Suppressor macrophage (primary cell): ENCODE data around the gene CDH4.

ENCODE experiments used
- DNase-seq, 4 experiments: peaks; one replicate each; pipeline ENCODE4 v3.0.0-alpha.2; 2020 to 2022

Gene CDH4

DNA sequence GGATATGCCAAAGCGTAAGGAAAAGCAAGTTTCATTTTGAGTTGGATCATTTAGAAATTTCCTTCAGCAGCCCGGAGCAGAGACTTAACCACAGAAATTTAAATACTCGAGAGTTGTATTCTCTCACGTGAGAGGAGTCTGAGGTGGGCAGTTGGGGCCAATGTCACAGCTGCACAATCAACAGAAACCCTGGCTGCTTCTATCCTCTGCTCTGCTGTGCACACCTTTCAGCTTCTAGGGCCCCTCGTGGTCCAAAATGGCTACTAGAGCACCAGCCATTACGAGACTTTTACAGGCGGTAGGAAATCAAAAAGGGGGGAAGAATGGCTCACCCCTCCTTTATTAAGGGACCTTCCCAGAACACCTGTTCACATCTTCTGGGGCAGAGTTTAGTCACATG is 659.8 kb downstream of the CDH4 start:
- DNase-seq = no peak

- no peak for DNase-seq
Observed at GRCh38 chr20:61912665-61913422, 660.8 kb downstream of the CDH4 start.

- no peak for DNase-seq
Observed at GRCh38 chr20:61913423-61914225, 661.6 kb downstream of the CDH4 start.

GRCh38 chr20:61915101-61915500 is 663.0 kb downstream of the CDH4 start:
- no peak for DNase-seq

DNA sequence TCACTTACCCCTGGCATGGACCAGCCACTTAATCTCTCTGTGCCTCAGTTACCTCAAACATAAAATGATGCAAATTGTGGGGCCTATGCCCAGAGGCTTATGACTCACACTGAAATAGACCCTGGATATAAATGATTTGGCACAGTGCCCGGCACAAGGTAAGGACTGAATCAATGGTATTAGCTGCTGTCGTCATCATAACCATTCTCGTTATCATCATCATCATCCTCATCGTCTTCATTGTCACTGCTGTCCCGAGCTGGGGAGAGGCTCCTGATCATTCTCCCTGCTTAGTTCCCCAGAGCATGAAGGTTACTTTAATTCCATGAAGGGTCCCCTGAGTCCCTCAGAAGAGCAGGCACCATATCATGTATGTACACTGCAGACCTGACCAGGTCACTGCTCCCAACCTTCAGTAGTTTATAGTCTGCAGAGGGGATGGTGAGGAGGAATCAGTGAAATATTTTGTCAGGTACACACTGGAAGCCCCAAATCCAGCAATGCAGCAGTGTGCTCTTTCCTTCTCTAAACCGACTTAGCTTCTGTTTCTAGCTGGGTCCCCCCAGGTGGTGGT is 664.3 kb downstream of the CDH4 start:
- DNase-seq = no peak

DNA sequence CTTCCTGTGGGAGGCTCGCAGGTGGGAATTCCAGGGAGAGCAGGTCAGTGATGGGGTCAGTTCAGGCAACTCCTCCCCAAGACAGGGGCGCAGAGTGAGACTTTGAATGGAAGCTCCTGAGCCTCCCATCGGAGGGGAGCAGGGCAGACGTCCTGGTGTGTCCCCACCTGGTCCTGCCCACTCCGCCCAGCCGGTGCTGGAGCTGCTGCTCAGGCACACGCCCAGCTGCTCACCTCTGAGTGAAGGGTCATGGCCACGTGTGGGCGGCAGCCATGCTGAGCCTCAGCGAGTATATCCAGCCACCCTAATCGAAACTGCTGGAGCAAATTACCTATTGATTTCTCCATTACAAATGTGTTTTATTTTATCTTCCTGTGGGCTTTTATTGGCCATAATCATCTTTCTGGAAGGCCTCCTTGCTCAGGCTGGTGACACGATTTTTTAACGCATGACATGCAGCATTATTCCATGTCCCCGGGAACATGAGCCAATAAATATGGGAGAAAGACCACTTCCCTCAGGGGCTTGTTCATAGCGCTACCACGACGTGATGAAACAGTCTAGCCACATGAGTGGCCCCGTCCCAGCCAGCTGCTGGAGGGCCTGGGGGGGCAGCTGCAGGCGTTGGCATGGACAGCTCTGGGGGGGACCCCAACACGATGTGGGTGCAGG is 665.5 kb downstream of the CDH4 start:
- no peak for DNase-seq

DNA sequence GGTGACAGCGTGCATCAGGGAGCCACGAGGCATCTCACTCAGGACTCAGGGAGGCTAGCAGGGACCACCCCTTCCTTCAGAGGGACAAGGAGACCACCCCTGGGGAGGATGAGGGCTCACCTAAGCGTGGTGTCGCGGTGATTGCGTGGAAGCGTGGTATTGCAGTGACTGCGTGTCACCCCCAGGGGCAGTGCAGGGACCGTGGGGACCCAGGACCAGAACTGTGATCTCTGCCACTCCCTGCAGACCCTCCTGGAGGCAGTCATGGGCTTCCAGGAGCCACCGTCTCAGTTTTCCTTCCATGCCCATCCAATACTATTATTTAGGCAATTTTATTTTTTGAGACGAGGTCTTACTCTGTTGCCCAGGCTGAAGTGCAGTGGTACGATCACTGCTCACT is 666.5 kb downstream of the CDH4 start:
- no peak for DNase-seq

DNA sequence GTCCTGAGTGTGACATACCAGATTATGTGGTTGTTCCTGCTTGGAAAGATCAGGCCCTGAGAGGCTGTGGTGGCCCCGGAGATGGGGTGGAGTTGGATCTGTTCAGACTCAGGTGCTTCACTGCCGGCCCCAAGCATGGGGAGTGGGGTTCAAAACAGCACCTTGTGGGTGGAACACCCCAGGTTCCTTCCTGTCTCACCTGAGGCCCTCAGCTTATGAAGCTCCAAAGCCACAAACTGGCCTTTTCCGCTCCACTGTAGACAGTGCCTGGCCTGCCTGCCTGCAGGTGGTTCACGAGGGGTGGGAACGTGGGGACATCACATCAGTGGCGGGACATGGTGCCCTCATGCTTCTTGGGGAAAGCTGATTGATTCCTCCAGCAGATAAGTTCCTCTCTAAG is 667.2 kb downstream of the CDH4 start:
- DNase-seq = no peak

- no peak for DNase-seq
Observed at GRCh38 chr20:61919675-61920365, 667.8 kb downstream of the CDH4 start.

DNA sequence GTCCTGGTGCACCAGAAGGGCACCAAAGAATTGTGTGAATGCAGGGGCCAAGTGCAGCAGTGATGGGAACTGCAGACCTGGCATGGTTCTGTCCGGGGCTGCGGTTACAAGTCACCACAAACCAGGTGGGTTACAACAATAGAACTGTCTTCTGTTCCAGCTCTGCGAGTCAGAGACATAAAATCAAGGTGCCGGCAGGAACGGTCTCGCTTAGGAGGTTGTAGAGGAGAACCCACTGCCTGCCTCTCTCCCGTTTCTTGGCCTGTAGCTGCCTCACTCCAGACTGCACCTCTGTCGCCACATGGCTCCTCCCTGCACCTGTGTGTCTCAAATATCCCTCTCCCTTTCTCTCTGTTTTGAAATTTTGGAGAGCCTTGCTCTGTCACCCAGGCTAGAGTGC is 670.4 kb downstream of the CDH4 start:
- DNase-seq = no peak

- DNase-seq = no peak
Observed at GRCh38 chr20:61922936-61923335, 670.9 kb downstream of the CDH4 start.

DNA sequence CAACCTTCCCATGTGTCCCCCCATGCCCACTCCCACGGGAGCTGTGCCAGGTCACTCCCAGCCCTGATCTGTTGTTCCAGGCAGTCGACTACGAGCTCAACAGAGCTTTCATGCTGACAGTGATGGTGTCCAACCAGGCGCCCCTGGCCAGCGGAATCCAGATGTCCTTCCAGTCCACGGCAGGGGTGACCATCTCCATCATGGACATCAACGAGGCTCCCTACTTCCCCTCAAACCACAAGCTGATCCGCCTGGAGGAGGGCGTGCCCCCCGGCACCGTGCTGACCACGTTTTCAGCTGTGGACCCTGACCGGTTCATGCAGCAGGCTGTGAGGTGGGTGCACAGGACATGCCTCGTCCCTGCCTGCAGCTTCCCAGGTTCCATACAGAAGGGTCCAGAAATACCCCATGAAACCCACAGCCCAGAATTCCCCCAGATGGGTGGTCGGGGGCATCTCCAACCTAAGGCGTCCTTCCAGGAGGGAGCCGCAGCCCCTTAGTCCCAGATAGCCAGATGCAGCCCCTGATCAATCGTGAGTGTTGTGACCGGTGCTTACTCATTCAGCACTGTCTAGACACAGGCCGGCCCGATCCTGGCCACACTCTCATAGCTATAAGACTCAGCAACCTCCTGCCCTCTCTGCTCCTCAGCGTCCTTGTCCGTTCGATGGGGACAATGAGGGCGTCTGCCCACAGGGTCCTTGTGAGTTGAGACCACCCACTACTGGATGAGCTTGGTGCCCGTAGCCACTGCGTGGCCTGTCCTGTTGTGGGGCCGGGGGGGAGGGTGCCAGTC is 671.5 kb downstream of the CDH4 start:
- DNase-seq = no peak

- no peak for DNase-seq
Observed at GRCh38 chr20:61924211-61924857, 672.3 kb downstream of the CDH4 start.

- no peak for DNase-seq
Observed at GRCh38 chr20:61924858-61925554, 672.9 kb downstream of the CDH4 start.

DNA sequence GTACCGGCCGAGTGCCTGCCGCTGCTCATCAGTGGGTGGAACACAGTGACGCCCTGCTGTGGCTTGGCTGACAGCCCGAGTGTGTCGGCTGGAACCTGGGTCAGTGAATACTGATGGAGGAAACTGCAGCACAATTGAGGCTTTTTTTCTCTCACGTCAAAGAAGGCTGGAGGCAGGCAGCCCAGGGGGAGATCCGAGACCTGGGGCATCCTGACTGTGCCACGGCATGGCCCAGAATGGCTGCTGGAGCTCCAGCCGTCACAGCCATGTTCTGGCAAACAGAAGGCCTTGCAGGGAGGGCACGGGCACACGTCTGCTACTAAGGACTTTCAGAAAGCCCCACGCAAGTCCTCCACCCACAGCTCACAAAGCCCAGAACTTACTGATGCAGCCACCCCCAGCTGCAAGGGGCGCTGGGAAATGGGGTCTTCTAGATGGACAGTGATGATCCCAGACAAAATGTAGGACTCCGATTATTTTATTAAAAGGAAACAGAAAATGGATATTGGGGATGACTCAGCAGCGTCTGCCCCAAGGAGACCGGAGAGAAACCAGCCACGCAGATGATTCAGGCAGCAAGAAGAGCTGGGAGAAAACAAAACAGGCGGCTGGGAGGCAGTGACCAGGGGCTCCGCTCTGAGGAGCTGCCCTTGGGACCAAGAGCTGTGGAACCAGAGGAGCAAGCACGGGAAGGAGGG is 673.6 kb downstream of the CDH4 start:
- DNase-seq = no peak

DNA sequence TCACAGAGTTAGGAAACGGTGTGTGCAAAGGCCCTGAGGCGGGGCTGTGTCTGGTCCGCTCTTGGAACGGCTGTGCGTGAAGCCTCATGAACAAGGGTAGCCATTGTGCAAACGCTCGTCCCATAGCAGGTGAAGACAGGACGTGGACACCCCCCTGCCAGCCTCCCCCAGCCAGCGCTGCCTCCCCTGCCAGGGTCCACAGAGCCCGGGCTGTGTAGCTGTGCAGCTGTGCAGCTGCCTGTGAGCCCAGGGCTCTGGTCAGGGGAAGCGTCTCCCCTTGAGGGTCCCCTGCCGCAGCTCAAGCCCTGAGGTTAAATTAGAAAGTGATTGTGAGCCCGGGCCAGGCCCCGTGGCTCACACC is 674.2 kb downstream of the CDH4 start:
- DNase-seq = no peak

DNA sequence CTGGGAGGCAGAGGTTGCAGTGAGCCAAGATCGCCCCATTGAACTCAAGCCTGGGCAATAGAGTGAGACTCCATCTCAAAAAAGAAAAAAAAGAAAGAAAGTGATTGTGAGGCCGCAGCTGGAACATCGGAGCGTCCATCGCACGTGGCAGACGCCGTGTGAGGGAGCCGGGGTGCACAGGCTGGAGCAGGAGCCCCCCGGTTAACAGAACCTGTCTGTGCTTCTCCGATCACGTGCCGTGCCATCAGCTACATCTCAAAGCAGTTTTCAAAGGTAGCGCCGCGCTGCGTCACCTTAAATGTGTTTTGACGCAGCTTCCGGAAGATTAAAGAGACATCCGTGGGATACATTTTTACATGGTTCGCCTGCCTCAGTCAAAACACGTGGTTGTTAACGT is 674.7 kb downstream of the CDH4 start:
- DNase-seq = no peak

DNA sequence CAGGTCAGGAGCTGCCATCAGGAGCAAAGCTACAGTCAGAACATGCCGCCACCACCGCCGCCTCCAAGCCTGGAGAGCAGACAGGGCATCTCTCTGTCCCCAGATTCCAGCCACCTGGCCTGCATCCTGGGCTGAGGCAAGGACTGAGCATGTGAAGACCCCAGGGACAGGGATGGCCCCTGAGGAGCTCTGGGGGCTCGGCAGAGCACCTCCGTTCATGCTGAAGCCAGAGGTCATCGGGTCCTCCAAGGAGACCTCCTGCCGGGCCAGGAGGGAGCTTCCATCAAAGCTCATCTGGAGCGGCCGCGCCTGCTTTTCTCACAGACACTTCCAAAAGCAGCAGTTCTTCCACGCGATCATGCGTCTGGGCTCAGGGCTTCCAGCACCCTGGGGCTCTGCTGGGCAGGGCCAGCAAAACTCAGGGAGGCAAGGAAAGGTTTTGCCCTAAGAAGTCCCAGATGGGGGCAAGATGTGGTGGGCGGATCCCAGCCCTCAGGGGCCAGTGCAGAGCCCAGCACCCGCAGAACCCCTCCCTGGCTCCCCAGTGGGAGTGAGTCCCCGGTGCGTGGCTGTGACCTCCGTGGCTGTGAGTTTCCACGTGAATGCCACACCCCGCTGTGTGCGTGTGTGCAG is 675.2 kb downstream of the CDH4 start:
- no peak for DNase-seq

DNA sequence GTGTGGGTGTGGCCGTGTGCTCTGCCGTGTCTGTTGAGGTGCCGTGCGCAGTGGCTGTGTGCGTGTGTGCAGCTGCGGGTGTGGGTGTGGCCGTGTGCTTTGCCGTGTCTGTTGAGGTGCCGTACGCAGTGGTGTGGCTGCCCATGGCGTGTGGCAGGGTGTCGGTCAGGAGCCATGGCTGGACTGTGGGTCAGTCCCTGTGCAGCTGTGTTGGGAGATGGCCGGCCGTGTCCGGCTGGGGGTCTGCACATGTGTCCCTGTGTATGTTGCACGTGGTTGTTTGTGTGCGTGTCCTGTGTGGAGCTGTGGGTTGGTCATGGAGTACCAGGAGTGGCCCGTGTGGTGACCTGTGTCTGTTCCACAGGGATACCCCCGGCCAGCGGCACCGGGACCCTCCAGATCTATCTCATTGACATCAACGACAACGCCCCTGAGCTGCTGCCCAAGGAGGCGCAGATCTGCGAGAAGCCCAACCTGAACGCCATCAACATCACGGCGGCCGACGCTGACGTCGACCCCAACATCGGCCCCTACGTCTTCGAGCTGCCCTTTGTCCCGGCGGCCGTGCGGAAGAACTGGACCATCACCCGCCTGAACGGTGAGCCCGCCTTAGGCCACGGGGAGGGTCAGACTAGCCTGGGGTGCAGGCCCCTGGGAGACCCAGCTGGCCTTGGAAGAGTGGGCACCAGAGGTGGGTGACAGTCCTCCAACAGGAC is 675.9 kb downstream of the CDH4 start:
- no peak for DNase-seq
